K562 (cell line): ENCODE measurements around the gene EFNA5. TPM values are rescaled to one million over a fixed set of nuclear protein-coding genes. Genes with fewer than 3 reads are reported as not detected.

ENCODE experiments used
- ATAC-seq: fragments of 200-7000 bp; cut with Tn5 transposase; 3 replicates; pipeline ENCODE4 v1.9.1; 2020; ENCODE audit warnings: moderate library complexity
- BruUV-seq: library from RNA; stranded (reverse); fragments of 400-500 nt; replicated peaks from 2 replicates; lab custom pipeline; 2021; lab: Mats Ljungman, UMichigan
- CTCF ChIA-PET: fragments of 300-600 bp; formaldehyde crosslinking; extraction: SDS; loops from one replicate; lab custom pipeline; 2021; ENCODE audit warnings: low intra/inter-chr PET ratio; lab: Yijun Ruan, JAX
- POLR2A ChIA-PET: fragments of 300-600, 350-650 bp; sonication (Branson Sonifier 250); formaldehyde crosslinking; extraction: SDS; loops from one replicate; lab custom pipeline; 2021; ENCODE audit warnings: antibody characterized with exemption, inconsistent platforms; lab: Yijun Ruan, JAX
- DNase-seq, 4 experiments: peaks; one replicate each; pipeline versions ENCODE4 v3.0.0 to v3.0.0-alpha.2; 2011 to 2018; ENCODE audit warnings: low spot score in 3 of 4, mixed read lengths in 3 of 4; ENCODE audit errors: extremely low read depth in 1 of 4
- FAIRE-seq: peaks from 2 replicates; lab custom pipeline; 2011; peaks lifted over from hg19 to GRCh38; lab: Jason Lieb, UNC
- H2AFZ ChIP-seq: 2 replicates; pipeline ENCODE4 v1.6.0; 2011; ENCODE audit warnings: low read depth, low read length, control low read depth, inconsistent platforms
- H3K27ac ChIP-seq: fragments of 200-600 bp; 3 replicates; pipeline ENCODE4 v1.8.0; 2011; ENCODE audit warnings: low read depth, mild to moderate bottlenecking, control low read depth, inconsistent platforms, low read length, moderate library complexity, mixed read lengths; ENCODE audit errors: extremely low read depth
- H3K27me3 ChIP-seq, 2 experiments: fragments of 300-600 bp in 1 of 2; 2 replicates in 1 of 2; 3 replicates in 1 of 2; pipeline versions ENCODE4 v1.6.0 to v1.8.0; 2011; ENCODE audit warnings: inconsistent platforms in 2 of 2, low read length in 2 of 2, mild to moderate bottlenecking in 1 of 2, mixed read lengths in 1 of 2, moderate library complexity in 1 of 2; ENCODE audit not compliant: control insufficient read depth in 2 of 2, insufficient read depth in 2 of 2
- H3K36me3 ChIP-seq: fragments of 300-600 bp; 3 replicates; pipeline ENCODE4 v1.8.0; 2011; ENCODE audit warnings: mild to moderate bottlenecking, low read length, inconsistent platforms; ENCODE audit not compliant: control insufficient read depth, insufficient read depth
- H3K4me1 ChIP-seq, 2 experiments: fragments of 200-600 bp in 1 of 2; replicated peaks in 1 of 2; 2 replicates in 1 of 2; 3 replicates in 1 of 2; pipeline versions ENCODE4 v1.5.1 to v1.8.0; 2011; ENCODE audit warnings: inconsistent platforms in 2 of 2, low read length in 2 of 2, mild to moderate bottlenecking in 1 of 2, mixed read lengths in 1 of 2, moderate library complexity in 1 of 2; ENCODE audit not compliant: control insufficient read depth in 2 of 2, insufficient read depth in 2 of 2
- H3K4me2 ChIP-seq: 2 replicates; pipeline ENCODE4 v1.6.1; 2011; ENCODE audit warnings: low read length, control low read depth, inconsistent platforms, mixed read lengths; ENCODE audit not compliant: insufficient read depth
- H3K4me3 ChIP-seq: fragments of 200-600 bp; sonication (generic), shearing (Covaris generic); 2 replicates; pipeline ENCODE4 v1.5.1; 2016; ENCODE audit warnings: control low read depth, inconsistent platforms
- H3K79me2 ChIP-seq: fragments of 200-600 bp; 3 replicates; pipeline ENCODE4 v1.8.0; 2011; ENCODE audit warnings: low read length, inconsistent platforms; ENCODE audit not compliant: control insufficient read depth, insufficient read depth
- H3K9ac ChIP-seq, 2 experiments: 2 replicates each; pipeline versions ENCODE4 v1.6.0 to v1.6.1; 2011; ENCODE audit warnings: low read depth in 2 of 2, low read length in 2 of 2, control low read depth in 1 of 2, inconsistent platforms in 1 of 2, mild to moderate bottlenecking in 1 of 2, mixed read lengths in 1 of 2; ENCODE audit not compliant: insufficient read depth in 1 of 2
- H3K9me1 ChIP-seq: one replicate; pipeline ENCODE4 v1.6.0; 2011; ENCODE audit warnings: inconsistent platforms, mild to moderate bottlenecking, low read length, moderate library complexity; ENCODE audit not compliant: control insufficient read depth, insufficient read depth
- H3K9me3 ChIP-seq: replicated peaks from 2 replicates; pipeline ENCODE4 v1.5.1; 2011; ENCODE audit warnings: low read depth, low read length, inconsistent platforms; ENCODE audit not compliant: control insufficient read depth, insufficient read depth
- H4K20me1 ChIP-seq: replicated peaks from 2 replicates; pipeline ENCODE4 v1.6.1; 2011; ENCODE audit warnings: low read length, inconsistent platforms, mixed read lengths; ENCODE audit not compliant: control insufficient read depth, insufficient read depth
- CBX2 ChIP-seq: fragments of 200-600 bp; sonication (generic); IDR thresholded peaks from one replicate; pipeline ENCODE4 v1.6.1; 2012; ENCODE audit warnings: mild to moderate bottlenecking, low read length, inconsistent platforms; ENCODE audit not compliant: insufficient read depth, poor library complexity, severe bottlenecking
- CCAR2 ChIP-seq: fragments of 200-400 bp; formaldehyde crosslinking; IDR thresholded peaks from 2 replicates; pipeline ENCODE4 v1.6.1; 2017; ENCODE audit warnings: mild to moderate bottlenecking, low read depth, low read length
- FOXA3 ChIP-seq, 2 experiments: fragments of 450-650 bp in 1 of 2; sonication (generic) in 1 of 2; formaldehyde crosslinking; IDR thresholded peaks in 1 of 2; conservative IDR thresholded peaks in 1 of 2; 2 replicates each; pipeline versions ENCODE4 v1.4.0 to v1.8.0; 2020 to 2022; ENCODE audit warnings: mild to moderate bottlenecking in 2 of 2, missing genetic modification reagents in 1 of 2
- HDGF ChIP-seq: fragments of 450-650 bp; IDR thresholded peaks from 2 replicates; pipeline ENCODE4 v1.6.1; 2016
- MCM3 ChIP-seq: fragments of 450-650 bp; IDR thresholded peaks from 2 replicates; pipeline ENCODE4 v1.6.1; 2016
- MCM5 ChIP-seq: fragments of 450-650 bp; IDR thresholded peaks from 2 replicates; pipeline ENCODE4 v1.6.1; 2016; ENCODE audit warnings: low read depth
- POLR2A ChIP-seq: fragments of 450-650 bp; conservative IDR thresholded peaks from 2 replicates; pipeline ENCODE4 v1.6.1; 2016
- SMC3 ChIP-seq: conservative IDR thresholded peaks from 2 replicates; pipeline ENCODE4 v1.6.1; 2011; ENCODE audit warnings: low read depth, low read length, improper control_type of control experiment; ENCODE audit not compliant: insufficient read depth
- TCF15 ChIP-seq: fragments of 250-450 bp; sonication (Bioruptor Pico); IDR thresholded peaks from 2 replicates; pipeline ENCODE4 v1.8.0; 2022; ENCODE audit warnings: moderate library complexity, mild to moderate bottlenecking, inconsistent platforms
- U2AF1 ChIP-seq: fragments of 200-400 bp; formaldehyde crosslinking; optimal IDR thresholded peaks from 2 replicates; pipeline ENCODE3; 2017; ENCODE audit warnings: mild to moderate bottlenecking, low read depth, low read length, moderate library complexity
- ZZZ3 ChIP-seq: fragments of 450-650 bp; IDR thresholded peaks from 2 replicates; pipeline ENCODE4 v1.6.1; 2016; ENCODE audit warnings: antibody characterized with exemption, mild to moderate bottlenecking, moderate library complexity
- WGBS: fragments of 100-300 bp; shearing (Covaris generic); methylation state at CpG from one replicate; pipeline ENCODE4 v1.1.6; 2016; ENCODE audit warnings: low coverage, mixed read lengths; ENCODE audit not compliant: insufficient coverage; ENCODE audit errors: missing lambda C conversion rate; 5-methylcytosine and 5-hydroxymethylcytosine counted together
- in situ Hi-C: fragments of 300-500 bp; cut with MboI; formaldehyde crosslinking; loops from 4 replicates; pipeline ENCODE4 v1.15.0; 2018; ENCODE audit warnings: inconsistent platforms, mixed read lengths
- intact Hi-C: fragments of 100-400 bp; cut with micrococcal nuclease; formaldehyde crosslinking; loops from 2 replicates; pipeline ENCODE4 v1.14.2; 2022
- polyA plus RNA-seq, 8 experiments: library from polyadenylated mRNA; depleted of rRNA in 4 of 8; stranded (reverse) in 5 of 8; unstranded in 3 of 8; fragments of >200 nt; fragmentation: Nextera tagmentation in 2 of 8; fragmentation: Illumina TruSeq in 1 of 8; extraction: Ambion mirVana in 2 of 8; extraction: Trizol in 1 of 8; gene quantifications; 2 replicates each; pipeline versions ENCODE4 v1.2.1 to v1.2.3, GENCODE V29; 2011 to 2014; ENCODE audit warnings: inconsistent platforms in 1 of 8, missing spikeins in 1 of 8
- total RNA-seq, 7 experiments: library from RNA; depleted of rRNA in 6 of 7; stranded (reverse); fragments of >200 nt in 6 of 7; fragmentation: Illumina TruSeq in 2 of 7; extraction: Trizol in 2 of 7; gene quantifications; 2 replicates each; pipeline versions ENCODE4 v1.2.1 to v1.2.3, GENCODE V29; 2011 to 2021; ENCODE audit warnings: low replicate concordance in 1 of 7
- TF ChIP-seq, protein P1 (sequence below): sonication (generic); formaldehyde crosslinking; IDR thresholded peaks from 2 replicates; pipeline ENCODE4 v1.8.1; 2023; ENCODE audit warnings: mild to moderate bottlenecking, missing genetic modification reagents
- TF ChIP-seq, protein P2 (sequence below): fragments of 250-450 bp; sonication (Bioruptor Pico); IDR thresholded peaks from 2 replicates; pipeline ENCODE4 v1.5.0; 2020; ENCODE audit warnings: mild to moderate bottlenecking, borderline replicate concordance

The EFNA5 gene
- total and polyA plus RNA-seq, 9 of the 15 experiments (the other 6 are each of a cell fraction or from before 2014, with no cell fraction given), result 0.20 TPM; not detected in 8

DNA sequence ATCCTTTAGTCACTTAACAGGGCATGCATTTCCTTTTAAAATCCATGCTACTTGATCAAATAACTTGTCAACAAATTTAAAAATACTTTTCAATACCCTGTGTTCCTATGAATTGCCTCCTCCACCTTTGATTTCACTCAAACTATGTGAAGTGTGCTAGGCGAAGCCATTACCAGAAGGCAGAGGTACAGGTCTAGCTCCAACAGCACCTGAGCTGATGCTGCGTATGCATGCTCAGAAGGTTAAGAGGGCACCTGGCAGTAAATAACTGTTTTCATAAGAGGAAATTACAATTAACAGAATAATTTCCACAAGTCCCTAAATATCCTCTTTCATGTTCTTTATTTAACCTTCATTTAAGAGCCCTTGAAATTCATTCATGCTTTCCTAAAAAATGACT lies 251.8 kb downstream of the EFNA5 start:
- Histone ChIP-seq H3K4me1 (no peaks in the 10 kb centered on the region), H3K9ac (no peak overlapping the region), H3K9me3 (no peaks in the 10 kb centered on the region), H3K9me1 (no peaks in the 10 kb centered on the region), H3K4me3 (no peak overlapping the region), H4K20me1 (no peaks in the 10 kb centered on the region), H2AFZ (no peak overlapping the region), H3K79me2 (no peaks in the 10 kb centered on the region), H3K27me3 (no peaks in the 10 kb centered on the region), H3K36me3 (no peaks in the 10 kb centered on the region), H3K27ac (no peak overlapping the region), H3K4me2 (no peak overlapping the region)
- FAIRE-seq (no peak), DNase-seq (no peak), ATAC-seq (no peak)
- no peak for TF ChIP-seq MCM5
- no peak for TF ChIP-seq U2AF1
- no peak for TF ChIP-seq MCM3
- TF ChIP-seq, protein P1, sequence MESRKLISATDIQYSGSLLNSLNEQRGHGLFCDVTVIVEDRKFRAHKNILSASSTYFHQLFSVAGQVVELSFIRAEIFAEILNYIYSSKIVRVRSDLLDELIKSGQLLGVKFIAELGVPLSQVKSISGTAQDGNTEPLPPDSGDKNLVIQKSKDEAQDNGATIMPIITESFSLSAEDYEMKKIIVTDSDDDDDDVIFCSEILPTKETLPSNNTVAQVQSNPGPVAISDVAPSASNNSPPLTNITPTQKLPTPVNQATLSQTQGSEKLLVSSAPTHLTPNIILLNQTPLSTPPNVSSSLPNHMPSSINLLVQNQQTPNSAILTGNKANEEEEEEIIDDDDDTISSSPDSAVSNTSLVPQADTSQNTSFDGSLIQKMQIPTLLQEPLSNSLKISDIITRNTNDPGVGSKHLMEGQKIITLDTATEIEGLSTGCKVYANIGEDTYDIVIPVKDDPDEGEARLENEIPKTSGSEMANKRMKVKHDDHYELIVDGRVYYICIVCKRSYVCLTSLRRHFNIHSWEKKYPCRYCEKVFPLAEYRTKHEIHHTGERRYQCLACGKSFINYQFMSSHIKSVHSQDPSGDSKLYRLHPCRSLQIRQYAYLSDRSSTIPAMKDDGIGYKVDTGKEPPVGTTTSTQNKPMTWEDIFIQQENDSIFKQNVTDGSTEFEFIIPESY (CRISPR knock-in tag), result no peak
- TF ChIP-seq HDGF, result no peak
- no peak for TF ChIP-seq FOXA3 (CRISPR knock-in tag; conservative IDR thresholded peaks at IDR 0.05 in 1 of 2, IDR thresholded peaks at IDR 0.05 in 1 of 2)
- no peak for TF ChIP-seq ZZZ3
- no peak for TF ChIP-seq TCF15 (CRISPR knock-in tag)
- no peak for TF ChIP-seq CCAR2
- no peak for TF ChIP-seq CBX2
- no peak for TF ChIP-seq SMC3
- TF ChIP-seq POLR2A, result no peak
- TF ChIP-seq, protein P2, sequence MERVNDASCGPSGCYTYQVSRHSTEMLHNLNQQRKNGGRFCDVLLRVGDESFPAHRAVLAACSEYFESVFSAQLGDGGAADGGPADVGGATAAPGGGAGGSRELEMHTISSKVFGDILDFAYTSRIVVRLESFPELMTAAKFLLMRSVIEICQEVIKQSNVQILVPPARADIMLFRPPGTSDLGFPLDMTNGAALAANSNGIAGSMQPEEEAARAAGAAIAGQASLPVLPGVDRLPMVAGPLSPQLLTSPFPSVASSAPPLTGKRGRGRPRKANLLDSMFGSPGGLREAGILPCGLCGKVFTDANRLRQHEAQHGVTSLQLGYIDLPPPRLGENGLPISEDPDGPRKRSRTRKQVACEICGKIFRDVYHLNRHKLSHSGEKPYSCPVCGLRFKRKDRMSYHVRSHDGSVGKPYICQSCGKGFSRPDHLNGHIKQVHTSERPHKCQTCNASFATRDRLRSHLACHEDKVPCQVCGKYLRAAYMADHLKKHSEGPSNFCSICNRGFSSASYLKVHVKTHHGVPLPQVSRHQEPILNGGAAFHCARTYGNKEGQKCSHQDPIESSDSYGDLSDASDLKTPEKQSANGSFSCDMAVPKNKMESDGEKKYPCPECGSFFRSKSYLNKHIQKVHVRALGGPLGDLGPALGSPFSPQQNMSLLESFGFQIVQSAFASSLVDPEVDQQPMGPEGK, result no peak
- WGBS, result 0% methylated on average over 2 of the region's 2 CpGs
- ChIA-PET CTCF (no interaction called here), POLR2A (no interaction called here)
- no TSS peak for BruUV-seq
- intact Hi-C loops (no loop called here), in situ Hi-C loops (no loop called here)
